Right atrium auricular region (tissue), 2 donors: ENCODE results near the gene PEBP1. TPM values are rescaled to one million over a fixed set of nuclear protein-coding genes. Genes with fewer than 3 reads are reported as not detected.

ENCODE experiments used
- DNase-seq: peaks from one replicate; pipeline ENCODE4 v3.0.0-alpha.2; 2019; ENCODE audit warnings: low spot score
- H3K27ac ChIP-seq, 2 donors: fragments of 200-600 bp; sonication (generic); 1 replicate in 1 of 2; 2 replicates in 1 of 2; pipeline ENCODE4 v1.5.1; 2016 to 2019
- H3K27me3 ChIP-seq, 2 donors: fragments of 200-600 bp; sonication (generic); one replicate each; pipeline versions ENCODE4 v1.5.1 to v1.6.0; 2017 to 2019
- H3K36me3 ChIP-seq: fragments of 200-600 bp; sonication (generic); one replicate; pipeline ENCODE4 v1.5.1; 2016
- H3K4me1 ChIP-seq, 2 donors: fragments of 200-600 bp; sonication (generic); one replicate each; pipeline versions ENCODE4 v1.5.1 to v1.6.0; 2017 to 2019
- H3K4me3 ChIP-seq, 2 donors: fragments of 200-600 bp; sonication (generic); 1 replicate in 1 of 2; 2 replicates in 1 of 2; pipeline ENCODE4 v1.5.1; 2017 to 2019; ENCODE audit warnings: mild to moderate bottlenecking in 1 of 2, moderate library complexity in 1 of 2
- H3K9me3 ChIP-seq, 2 donors: fragments of 200-600 bp; sonication (generic); one replicate each; pipeline ENCODE4 v1.5.1; 2019
- total RNA-seq, 2 donors: library from RNA; depleted of rRNA; stranded (reverse); fragments of >200 nt; gene quantifications; one replicate each; pipeline ENCODE4 v1.1.0, GENCODE V29; 2016
- TF ChIP-seq, protein P1 (sequence below), 2 donors: fragments of 200-600 bp; sonication (generic); IDR thresholded peaks; one replicate each; pipeline ENCODE4 v1.5.1; 2019; ENCODE audit warnings: antibody characterized with exemption in 2 of 2

The PEBP1 gene
- total RNA-seq, 2 donors from 2014 or later = 428 to 539 TPM

DNA sequence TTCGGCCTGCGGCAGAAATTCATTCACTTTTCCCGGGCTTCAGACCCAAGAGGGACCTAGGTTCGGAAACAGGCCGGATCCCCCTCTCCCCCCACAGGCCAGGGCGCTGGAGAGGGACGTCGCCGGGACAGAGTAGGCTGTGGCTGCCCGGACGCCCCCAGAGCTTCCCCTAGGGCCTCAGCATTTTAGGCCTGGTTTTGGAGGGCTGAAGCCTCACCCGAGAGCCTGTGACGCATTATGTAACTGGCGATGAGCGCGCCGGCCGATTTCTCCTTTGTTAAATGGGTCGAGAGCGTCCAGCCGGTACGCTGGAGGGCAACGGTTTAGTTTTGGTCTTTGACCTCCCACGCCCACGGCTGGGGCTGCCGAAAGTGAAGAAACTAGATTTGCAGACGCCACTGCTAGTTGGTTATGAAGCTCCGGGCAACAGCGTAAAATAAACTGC, 657 bp downstream of the PEBP1 start:
- no peaks in the 10 kb centered on the region for H3K9me3 ChIP-seq
- peak; percentile 69 for DNase-seq
- TF ChIP-seq, protein P1, sequence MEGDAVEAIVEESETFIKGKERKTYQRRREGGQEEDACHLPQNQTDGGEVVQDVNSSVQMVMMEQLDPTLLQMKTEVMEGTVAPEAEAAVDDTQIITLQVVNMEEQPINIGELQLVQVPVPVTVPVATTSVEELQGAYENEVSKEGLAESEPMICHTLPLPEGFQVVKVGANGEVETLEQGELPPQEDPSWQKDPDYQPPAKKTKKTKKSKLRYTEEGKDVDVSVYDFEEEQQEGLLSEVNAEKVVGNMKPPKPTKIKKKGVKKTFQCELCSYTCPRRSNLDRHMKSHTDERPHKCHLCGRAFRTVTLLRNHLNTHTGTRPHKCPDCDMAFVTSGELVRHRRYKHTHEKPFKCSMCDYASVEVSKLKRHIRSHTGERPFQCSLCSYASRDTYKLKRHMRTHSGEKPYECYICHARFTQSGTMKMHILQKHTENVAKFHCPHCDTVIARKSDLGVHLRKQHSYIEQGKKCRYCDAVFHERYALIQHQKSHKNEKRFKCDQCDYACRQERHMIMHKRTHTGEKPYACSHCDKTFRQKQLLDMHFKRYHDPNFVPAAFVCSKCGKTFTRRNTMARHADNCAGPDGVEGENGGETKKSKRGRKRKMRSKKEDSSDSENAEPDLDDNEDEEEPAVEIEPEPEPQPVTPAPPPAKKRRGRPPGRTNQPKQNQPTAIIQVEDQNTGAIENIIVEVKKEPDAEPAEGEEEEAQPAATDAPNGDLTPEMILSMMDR (IDR thresholded peaks at IDR 0.05) = no peak

DNA sequence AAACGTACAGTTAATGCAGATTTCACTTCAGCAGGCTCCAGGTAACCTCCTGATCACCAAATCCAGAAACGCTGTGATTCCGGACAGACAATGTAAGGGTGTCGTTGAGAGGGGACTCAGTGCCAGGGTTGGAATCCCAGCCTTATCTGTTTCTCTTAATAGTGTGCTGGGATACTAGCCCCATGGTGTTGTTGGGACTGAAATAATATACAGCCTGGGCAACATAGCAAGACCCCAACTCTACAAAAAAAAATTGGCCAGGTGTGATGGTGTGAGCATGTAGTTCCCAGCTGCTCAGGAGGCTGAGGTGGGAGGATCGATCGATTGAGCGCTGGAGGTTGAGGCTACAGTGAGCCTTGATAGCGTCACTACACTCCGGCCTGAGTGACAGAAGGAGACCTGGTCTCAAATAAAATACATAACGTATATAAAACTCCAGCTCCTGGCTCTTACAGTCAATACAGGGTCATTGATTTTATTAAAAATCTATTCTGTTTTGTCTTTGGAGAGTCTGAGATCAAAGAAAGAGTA, 1.3 kb downstream of the PEBP1 start:
- no peak for DNase-seq
- H3K36me3 ChIP-seq = peaks cover 30% of the 10 kb centered on the region
- TF ChIP-seq, protein P1 (IDR thresholded peaks at IDR 0.05) = no peak
- H3K27me3 ChIP-seq = no peaks in the 10 kb centered on the region
- peak overlapping the region; percentile 85 to 94 for H3K27ac ChIP-seq
- H3K4me3 ChIP-seq = peak overlapping the region; percentile 56 to 97
- H3K9me3 ChIP-seq = no peaks in the 10 kb centered on the region
- peaks cover 0 to 31% of the 10 kb centered on the region in 2 donors for H3K4me1 ChIP-seq

More for the DNA sequence above, 657 bp downstream of the PEBP1 start:
- H3K4me1 ChIP-seq = peaks cover 0 to 31% of the 10 kb centered on the region in 2 donors
- no peaks in the 10 kb centered on the region for H3K27me3 ChIP-seq
- peaks cover 23% of the 10 kb centered on the region for H3K36me3 ChIP-seq
- peak overlapping the region; percentile 85 to 94 for H3K27ac ChIP-seq
- H3K4me3 ChIP-seq = peak overlapping the region; percentile 56 to 97

DNA sequence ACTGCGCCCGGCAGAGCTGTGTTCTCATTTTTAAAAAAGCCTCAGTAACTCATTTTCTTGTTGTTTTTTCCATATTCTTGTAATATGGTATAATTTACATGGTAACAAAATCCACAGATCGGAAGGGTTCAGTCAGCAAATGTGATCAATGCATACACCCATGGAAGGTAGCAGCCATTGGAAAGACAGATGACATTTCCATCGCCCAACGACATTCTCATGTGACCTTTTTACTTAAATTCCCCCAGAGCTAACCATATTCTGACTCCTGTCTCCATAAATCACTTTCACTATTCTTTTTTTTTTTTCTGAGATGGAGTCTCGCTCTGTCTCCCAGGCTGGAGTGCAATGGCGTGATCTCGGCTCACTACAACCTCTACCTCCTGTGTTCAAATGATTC, 4.9 kb downstream of the PEBP1 start:
- DNase-seq = no peak
- Histone ChIP-seq H3K4me1 (peaks cover 0 to 31% of the 10 kb centered on the region in 2 donors), H3K27me3 (no peaks in the 10 kb centered on the region), H3K9me3 (no peaks in the 10 kb centered on the region), H3K27ac (no peak overlapping the region), H3K36me3 (peaks cover 62% of the 10 kb centered on the region), H3K4me3 (no peak overlapping the region)
- TF ChIP-seq, protein P1 (IDR thresholded peaks at IDR 0.05) = no peak

DNA sequence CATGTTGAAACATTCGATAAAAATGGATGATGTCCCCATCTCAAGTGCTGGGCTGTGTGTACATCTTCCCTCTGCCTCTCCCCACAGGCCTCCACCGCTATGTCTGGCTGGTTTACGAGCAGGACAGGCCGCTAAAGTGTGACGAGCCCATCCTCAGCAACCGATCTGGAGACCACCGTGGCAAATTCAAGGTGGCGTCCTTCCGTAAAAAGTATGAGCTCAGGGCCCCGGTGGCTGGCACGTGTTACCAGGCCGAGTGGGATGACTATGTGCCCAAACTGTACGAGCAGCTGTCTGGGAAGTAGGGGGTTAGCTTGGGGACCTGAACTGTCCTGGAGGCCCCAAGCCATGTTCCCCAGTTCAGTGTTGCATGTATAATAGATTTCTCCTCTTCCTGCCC, 8.6 kb downstream of the PEBP1 start:
- H3K4me3 ChIP-seq = no peak overlapping the region
- peaks cover 0 to 3% of the 10 kb centered on the region in 2 donors for H3K4me1 ChIP-seq
- H3K27me3 ChIP-seq = no peaks in the 10 kb centered on the region
- H3K36me3 ChIP-seq = peaks cover 64% of the 10 kb centered on the region
- TF ChIP-seq, protein P1 (IDR thresholded peaks at IDR 0.05) = no peak
- no peak for DNase-seq
- H3K9me3 ChIP-seq = no peaks in the 10 kb centered on the region
- no peak overlapping the region for H3K27ac ChIP-seq

DNA sequence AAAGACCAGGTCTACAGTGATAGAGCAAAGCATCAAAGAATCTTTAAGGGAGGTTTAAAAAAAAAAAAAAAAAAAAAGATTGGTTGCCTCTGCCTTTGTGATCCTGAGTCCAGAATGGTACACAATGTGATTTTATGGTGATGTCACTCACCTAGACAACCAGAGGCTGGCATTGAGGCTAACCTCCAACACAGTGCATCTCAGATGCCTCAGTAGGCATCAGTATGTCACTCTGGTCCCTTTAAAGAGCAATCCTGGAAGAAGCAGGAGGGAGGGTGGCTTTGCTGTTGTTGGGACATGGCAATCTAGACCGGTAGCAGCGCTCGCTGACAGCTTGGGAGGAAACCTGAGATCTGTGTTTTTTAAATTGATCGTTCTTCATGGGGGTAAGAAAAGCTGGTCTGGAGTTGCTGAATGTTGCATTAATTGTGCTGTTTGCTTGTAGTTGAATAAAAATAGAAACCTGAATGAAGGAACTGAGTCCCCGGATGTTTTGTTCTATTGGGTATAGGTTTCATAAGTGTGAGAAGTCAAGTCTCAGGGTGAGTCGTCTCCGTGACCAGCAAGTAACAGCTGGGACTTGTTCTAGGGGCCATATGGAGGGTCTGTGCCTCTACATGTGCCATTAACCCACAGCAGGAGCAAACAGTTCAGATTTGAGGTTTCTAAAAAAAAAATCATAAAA, 9.3 kb downstream of the PEBP1 start:
- no peaks in the 10 kb centered on the region for H3K4me1 ChIP-seq
- TF ChIP-seq, protein P1 (IDR thresholded peaks at IDR 0.05) = no peak
- H3K4me3 ChIP-seq = no peak overlapping the region
- H3K9me3 ChIP-seq = no peaks in the 10 kb centered on the region
- no peak overlapping the region for H3K27ac ChIP-seq
- no peak for DNase-seq
- H3K36me3 ChIP-seq = peaks cover 57% of the 10 kb centered on the region
- H3K27me3 ChIP-seq = no peaks in the 10 kb centered on the region
